ENCODE results near the gene DNAH6.
"Not testable (repeated sequence)": the region's sequence is repeated elsewhere in the genome, so short reads cannot be mapped to it uniquely, and the experiment has no call there.

DNAH6 gene

GRCh38 chr2:84858937-84859336, 342.6 kb downstream of the DNAH6 start:
- DNase-seq (ENCODE audit: low read depth in 2 of 3, low spot score in 2 of 3), result no peak

GRCh38 chr2:84861539-84861938, 345.2 kb downstream of the DNAH6 start:
- DNase-seq (ENCODE audit: low read depth in 2 of 3, low spot score in 2 of 3), result no peak

GRCh38 chr2:84862006-84862405, 345.7 kb downstream of the DNAH6 start:
- DNase-seq (ENCODE audit: low read depth in 2 of 3, low spot score in 2 of 3), result no peak

GRCh38 chr2:84865181-84865783, 349.0 kb downstream of the DNAH6 start:
- DNase-seq (ENCODE audit: low read depth in 2 of 3, low spot score in 2 of 3), result no peak

GRCh38 chr2:84866122-84866521, 349.8 kb downstream of the DNAH6 start:
- no peak for DNase-seq (ENCODE audit: low read depth in 2 of 3, low spot score in 2 of 3)

GRCh38 chr2:84868327-84868726, 352.0 kb downstream of the DNAH6 start:
- DNase-seq (ENCODE audit: low read depth in 2 of 3, low spot score in 2 of 3), result not testable (repeated sequence)

All from activated CD8-positive, alpha-beta memory T cell treated with anti-CD3 and anti-CD28 coated beads for 48 hours (primary cell).